ENCODE data around the gene NOP9.

The NOP9 gene

GRCh38 chr14:24285351-24285750, 14.3 kb upstream of the NOP9 start:
- Histone ChIP-seq H3K4me3 (ENCODE audit: low read length) (no peak overlapping the region), H3K27ac (ENCODE audit: low read depth, low read length) (no peak overlapping the region), H3K27me3 (ENCODE audit: control insufficient read depth, low read length) (no peaks in the 10 kb centered on the region), H3K79me2 (ENCODE audit: control insufficient read depth, low read length) (no peaks in the 10 kb centered on the region), H4K20me1 (ENCODE audit: control insufficient read depth, insufficient read depth, low read depth, low read length) (no peaks in the 10 kb centered on the region), H3F3A (ENCODE audit: control insufficient read depth, insufficient read depth) (no peaks in the 10 kb centered on the region), H3K4me1 (ENCODE audit: control insufficient read depth, low read length) (no peaks in the 10 kb centered on the region), H3K36me3 (ENCODE audit: control insufficient read depth, low read length) (peaks cover 10% of the 10 kb centered on the region; the same call in 1 of the 2 replicates), H3K9me2 (replicated peaks; ENCODE audit: control insufficient read depth, low read length) (no peaks in the 10 kb centered on the region), H3K4me2 (ENCODE audit: low read length) (no peak overlapping the region), H3K9me3 (ENCODE audit: control insufficient read depth, insufficient read depth, low read length) (no peaks in the 10 kb centered on the region)
- TF ChIP-seq, protein P1, sequence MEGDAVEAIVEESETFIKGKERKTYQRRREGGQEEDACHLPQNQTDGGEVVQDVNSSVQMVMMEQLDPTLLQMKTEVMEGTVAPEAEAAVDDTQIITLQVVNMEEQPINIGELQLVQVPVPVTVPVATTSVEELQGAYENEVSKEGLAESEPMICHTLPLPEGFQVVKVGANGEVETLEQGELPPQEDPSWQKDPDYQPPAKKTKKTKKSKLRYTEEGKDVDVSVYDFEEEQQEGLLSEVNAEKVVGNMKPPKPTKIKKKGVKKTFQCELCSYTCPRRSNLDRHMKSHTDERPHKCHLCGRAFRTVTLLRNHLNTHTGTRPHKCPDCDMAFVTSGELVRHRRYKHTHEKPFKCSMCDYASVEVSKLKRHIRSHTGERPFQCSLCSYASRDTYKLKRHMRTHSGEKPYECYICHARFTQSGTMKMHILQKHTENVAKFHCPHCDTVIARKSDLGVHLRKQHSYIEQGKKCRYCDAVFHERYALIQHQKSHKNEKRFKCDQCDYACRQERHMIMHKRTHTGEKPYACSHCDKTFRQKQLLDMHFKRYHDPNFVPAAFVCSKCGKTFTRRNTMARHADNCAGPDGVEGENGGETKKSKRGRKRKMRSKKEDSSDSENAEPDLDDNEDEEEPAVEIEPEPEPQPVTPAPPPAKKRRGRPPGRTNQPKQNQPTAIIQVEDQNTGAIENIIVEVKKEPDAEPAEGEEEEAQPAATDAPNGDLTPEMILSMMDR (IDR thresholded peaks at IDR 0.05; ENCODE audit: low read depth, low read length, poor library complexity, severe bottlenecking): no peak
- TF ChIP-seq EZH2phosphoT487 (IDR thresholded peaks at IDR 0.05; ENCODE audit: borderline replicate concordance, low read length): no peak

DNA sequence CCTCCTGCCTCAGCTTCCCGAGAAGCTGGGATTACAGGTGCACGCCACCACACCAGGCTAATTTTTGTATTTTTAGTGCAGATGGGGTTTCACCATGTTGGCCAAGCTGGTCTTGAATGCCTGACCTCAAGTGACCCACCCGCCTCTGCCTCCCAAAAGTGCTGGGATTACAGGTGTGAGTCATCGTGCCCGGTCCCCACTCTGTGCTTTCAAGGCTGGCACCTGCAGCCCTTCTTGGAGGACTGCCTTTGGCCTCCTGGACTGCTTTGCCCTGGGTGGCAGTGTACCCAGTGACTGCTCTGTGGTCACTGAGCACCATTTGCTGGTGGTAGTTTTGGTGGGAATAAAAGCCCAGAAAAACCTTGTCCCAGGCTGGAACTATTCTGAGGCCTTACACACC, 12.7 kb upstream of the NOP9 start:
- Histone ChIP-seq H3F3A (ENCODE audit: control insufficient read depth, insufficient read depth) (no peaks in the 10 kb centered on the region), H3K4me1 (ENCODE audit: control insufficient read depth, low read length) (no peaks in the 10 kb centered on the region), H3K4me2 (ENCODE audit: low read length) (no peak overlapping the region), H3K4me3 (ENCODE audit: low read length) (no peak overlapping the region), H3K79me2 (ENCODE audit: control insufficient read depth, low read length) (no peaks in the 10 kb centered on the region), H3K27ac (ENCODE audit: low read depth, low read length) (no peak overlapping the region), H3K9me3 (ENCODE audit: control insufficient read depth, insufficient read depth, low read length) (no peaks in the 10 kb centered on the region), H3K27me3 (ENCODE audit: control insufficient read depth, low read length) (no peaks in the 10 kb centered on the region), H3K9me2 (replicated peaks; ENCODE audit: control insufficient read depth, low read length) (no peaks in the 10 kb centered on the region), H3K36me3 (ENCODE audit: control insufficient read depth, low read length) (peaks cover 14% of the 10 kb centered on the region; the same call in 1 of the 2 replicates), H4K20me1 (ENCODE audit: control insufficient read depth, insufficient read depth, low read depth, low read length) (no peaks in the 10 kb centered on the region)
- no peak for TF ChIP-seq EZH2phosphoT487 (IDR thresholded peaks at IDR 0.05; ENCODE audit: borderline replicate concordance, low read length)
- TF ChIP-seq, protein P1 (IDR thresholded peaks at IDR 0.05; ENCODE audit: low read depth, low read length, poor library complexity, severe bottlenecking): no peak

DNA sequence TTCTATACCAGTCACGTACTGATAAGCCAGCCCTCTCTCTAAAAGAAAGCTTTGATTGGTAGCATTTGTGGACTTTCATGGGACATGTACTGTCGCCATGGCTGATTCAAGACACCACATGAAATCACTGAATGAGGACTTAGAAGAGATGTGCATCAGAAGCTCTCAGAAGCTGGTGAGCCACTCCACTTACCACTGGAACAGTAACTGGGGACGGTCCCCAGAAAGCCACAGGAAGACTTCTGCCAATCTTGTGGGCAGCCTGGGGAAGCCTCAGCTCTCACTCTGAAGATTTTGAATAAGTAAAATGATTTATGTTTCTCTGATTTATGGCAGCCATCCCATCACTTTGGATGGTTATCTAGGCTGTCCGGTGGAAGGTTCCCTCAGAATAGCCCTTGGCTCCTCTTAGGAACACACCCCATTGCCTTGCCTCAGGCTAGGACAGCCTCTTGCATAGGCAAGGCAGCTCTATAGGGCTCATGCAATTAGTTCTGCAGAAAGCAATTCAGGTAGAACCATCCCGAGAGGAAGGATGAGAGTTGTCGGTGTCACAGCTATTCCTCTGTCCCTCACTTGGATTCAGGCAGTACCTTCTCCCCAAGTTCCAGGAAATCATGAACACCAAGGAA, 9.9 kb upstream of the NOP9 start:
- Histone ChIP-seq H3K27ac (ENCODE audit: low read depth, low read length) (no peak overlapping the region), H3K4me3 (ENCODE audit: low read length) (no peak overlapping the region), H3K4me2 (ENCODE audit: low read length) (no peak overlapping the region), H3K9me2 (replicated peaks; ENCODE audit: control insufficient read depth, low read length) (no peaks in the 10 kb centered on the region), H3K79me2 (ENCODE audit: control insufficient read depth, low read length) (no peaks in the 10 kb centered on the region), H3K4me1 (ENCODE audit: control insufficient read depth, low read length) (no peaks in the 10 kb centered on the region), H4K20me1 (ENCODE audit: control insufficient read depth, insufficient read depth, low read depth, low read length) (no peaks in the 10 kb centered on the region), H3K36me3 (ENCODE audit: control insufficient read depth, low read length) (peaks cover 21% of the 10 kb centered on the region), H3K27me3 (ENCODE audit: control insufficient read depth, low read length) (no peaks in the 10 kb centered on the region), H3K9me3 (ENCODE audit: control insufficient read depth, insufficient read depth, low read length) (no peaks in the 10 kb centered on the region), H3F3A (ENCODE audit: control insufficient read depth, insufficient read depth) (no peaks in the 10 kb centered on the region)
- TF ChIP-seq EZH2phosphoT487 (IDR thresholded peaks at IDR 0.05; ENCODE audit: borderline replicate concordance, low read length): no peak
- TF ChIP-seq, protein P1 (IDR thresholded peaks at IDR 0.05; ENCODE audit: low read depth, low read length, poor library complexity, severe bottlenecking): no peak
